Measurements from ENCODE around the gene TFEB.

Gene TFEB

DNA sequence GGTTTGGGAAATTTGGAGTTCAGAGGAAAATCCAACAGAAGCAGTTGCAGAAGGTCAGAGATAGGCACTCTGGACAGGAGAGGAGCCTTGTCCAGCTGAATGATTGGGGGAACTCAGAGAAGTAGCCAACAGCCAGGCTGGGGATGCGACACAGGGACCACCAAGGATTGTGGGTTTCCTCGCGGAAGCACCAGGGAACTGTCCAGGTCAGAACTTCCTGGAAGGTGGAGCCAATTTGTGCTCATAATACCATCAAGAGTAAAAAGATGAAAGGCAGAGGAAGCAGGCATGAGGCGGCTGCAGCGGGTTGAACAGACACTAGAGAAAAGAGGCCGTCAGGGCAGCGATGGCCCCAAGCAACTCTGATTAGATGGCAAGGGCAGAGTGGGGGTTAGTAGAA is 63.4 kb downstream of the TFEB start:
- Histone ChIP-seq H3K4me1 (ENCODE audit: insufficient read depth, low read length) (no peaks in the 10 kb centered on the region), H3K9ac (ENCODE audit: low read depth, low read length) (no peak overlapping the region), H3K27me3 (ENCODE audit: insufficient read depth, low read length) (peaks cover 14% of the 10 kb centered on the region), H3K36me3 (ENCODE audit: insufficient read depth, low read depth, low read length) (no peaks in the 10 kb centered on the region), H3K4me3 (ENCODE audit: low read length) (no peak overlapping the region), H3K27ac (ENCODE audit: low read length) (no peak overlapping the region), H3K9me3 (ENCODE audit: insufficient read depth, low read depth, low read length) (peaks cover 5% of the 10 kb centered on the region; the same call in 1 of the 2 replicates)

DNA sequence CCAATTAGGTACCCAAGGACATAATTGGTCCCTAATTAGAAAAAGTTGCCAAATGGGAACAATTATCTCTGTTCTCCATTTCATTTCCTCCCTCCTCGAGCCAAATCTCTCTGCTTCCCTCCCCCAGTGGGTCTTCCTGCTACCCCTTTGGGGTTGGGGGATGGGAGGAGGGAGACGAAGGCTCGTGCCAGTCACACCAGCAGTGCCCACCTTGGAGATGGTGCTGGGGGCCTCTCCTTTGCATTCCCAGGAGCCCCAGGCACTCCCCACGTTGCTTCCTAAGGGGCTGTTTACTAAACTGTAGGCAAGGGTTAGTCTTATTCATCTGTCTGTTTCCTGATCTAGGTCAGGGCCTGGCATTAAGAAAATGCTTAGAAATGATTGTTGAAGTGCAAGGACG is 64.0 kb downstream of the TFEB start:
- Histone ChIP-seq H3K4me3 (ENCODE audit: low read length) (no peak overlapping the region), H3K27ac (ENCODE audit: low read length) (no peak overlapping the region), H3K9ac (ENCODE audit: low read depth, low read length) (no peak overlapping the region), H3K27me3 (ENCODE audit: insufficient read depth, low read length) (peaks cover 10% of the 10 kb centered on the region; the same call in 1 of the 2 replicates), H3K36me3 (ENCODE audit: insufficient read depth, low read depth, low read length) (no peaks in the 10 kb centered on the region), H3K4me1 (ENCODE audit: insufficient read depth, low read length) (no peaks in the 10 kb centered on the region), H3K9me3 (ENCODE audit: insufficient read depth, low read depth, low read length) (peaks cover 5% of the 10 kb centered on the region; the same call in 1 of the 2 replicates)

- Histone ChIP-seq H3K27me3 (ENCODE audit: insufficient read depth, low read length) (peaks cover 10% of the 10 kb centered on the region; the same call in 1 of the 2 replicates), H3K4me1 (ENCODE audit: insufficient read depth, low read length) (no peaks in the 10 kb centered on the region), H3K36me3 (ENCODE audit: insufficient read depth, low read depth, low read length) (no peaks in the 10 kb centered on the region), H3K4me3 (ENCODE audit: low read length) (no peak overlapping the region), H3K27ac (ENCODE audit: low read length) (no peak overlapping the region), H3K9me3 (ENCODE audit: insufficient read depth, low read depth, low read length) (peaks cover 5% of the 10 kb centered on the region; the same call in 1 of the 2 replicates), H3K9ac (ENCODE audit: low read depth, low read length) (no peak overlapping the region)
Measured at GRCh38 chr6:41670703-41671360, 64.6 kb downstream of the TFEB start.

- Histone ChIP-seq H3K9me3 (ENCODE audit: insufficient read depth, low read depth, low read length) (peaks cover 5% of the 10 kb centered on the region; the same call in 1 of the 2 replicates), H3K9ac (ENCODE audit: low read depth, low read length) (no peak overlapping the region), H3K27me3 (ENCODE audit: insufficient read depth, low read length) (peaks cover 10% of the 10 kb centered on the region; the same call in 1 of the 2 replicates), H3K4me3 (ENCODE audit: low read length) (no peak overlapping the region), H3K36me3 (ENCODE audit: insufficient read depth, low read depth, low read length) (no peaks in the 10 kb centered on the region), H3K27ac (ENCODE audit: low read length) (no peak overlapping the region), H3K4me1 (ENCODE audit: insufficient read depth, low read length) (no peaks in the 10 kb centered on the region)
Measured at GRCh38 chr6:41668968-41669367, 66.4 kb downstream of the TFEB start.

- H3K9ac ChIP-seq (ENCODE audit: low read depth, low read length) = no peak overlapping the region
- no peaks in the 10 kb centered on the region for H3K36me3 ChIP-seq (ENCODE audit: insufficient read depth, low read depth, low read length)
- peaks cover 5% of the 10 kb centered on the region; the same call in 1 of the 2 replicates for H3K9me3 ChIP-seq (ENCODE audit: insufficient read depth, low read depth, low read length)
- H3K27ac ChIP-seq (ENCODE audit: low read length) = no peak overlapping the region
- peaks cover 8% of the 10 kb centered on the region; the same call in 1 of the 2 replicates for H3K27me3 ChIP-seq (ENCODE audit: insufficient read depth, low read length)
- no peak overlapping the region for H3K4me3 ChIP-seq (ENCODE audit: low read length)
- no peaks in the 10 kb centered on the region for H3K4me1 ChIP-seq (ENCODE audit: insufficient read depth, low read length)
Measured at GRCh38 chr6:41667195-41667594, 68.2 kb downstream of the TFEB start.

DNA sequence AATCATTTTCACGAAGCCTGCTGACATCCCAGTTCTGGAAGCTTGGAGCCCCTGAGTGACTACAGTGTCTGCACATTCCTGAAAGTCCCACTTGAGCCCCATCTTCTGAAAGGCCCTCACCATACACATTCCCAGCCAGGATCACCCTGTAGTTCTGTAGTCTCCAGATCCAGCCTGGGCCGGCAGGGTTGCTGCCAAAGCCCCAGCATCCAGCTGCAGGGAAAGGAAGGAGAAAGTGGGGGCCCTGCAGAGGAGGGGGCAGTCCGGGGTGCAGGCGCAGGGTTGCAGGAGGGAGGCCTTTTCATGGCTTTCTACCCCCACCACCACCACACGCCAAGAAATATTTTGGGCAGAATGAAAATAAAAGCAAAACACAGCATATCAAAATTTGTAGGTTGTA is 71.1 kb downstream of the TFEB start:
- Histone ChIP-seq H3K4me1 (ENCODE audit: insufficient read depth, low read length) (no peaks in the 10 kb centered on the region), H3K27ac (ENCODE audit: low read length) (no peak overlapping the region), H3K9me3 (ENCODE audit: insufficient read depth, low read depth, low read length) (peaks cover 4% of the 10 kb centered on the region; the same call in 1 of the 2 replicates), H3K27me3 (ENCODE audit: insufficient read depth, low read length) (no peaks in the 10 kb centered on the region; the same call in 1 of the 2 replicates), H3K36me3 (ENCODE audit: insufficient read depth, low read depth, low read length) (no peaks in the 10 kb centered on the region), H3K4me3 (ENCODE audit: low read length) (no peak overlapping the region), H3K9ac (ENCODE audit: low read depth, low read length) (no peak overlapping the region)

GRCh38 chr6:41663568-41663967 is 71.8 kb downstream of the TFEB start:
- Histone ChIP-seq H3K4me1 (ENCODE audit: insufficient read depth, low read length) (no peaks in the 10 kb centered on the region), H3K4me3 (ENCODE audit: low read length) (no peak overlapping the region), H3K27ac (ENCODE audit: low read length) (no peak overlapping the region), H3K9ac (ENCODE audit: low read depth, low read length) (no peak overlapping the region), H3K36me3 (ENCODE audit: insufficient read depth, low read depth, low read length) (no peaks in the 10 kb centered on the region), H3K9me3 (ENCODE audit: insufficient read depth, low read depth, low read length) (no peaks in the 10 kb centered on the region), H3K27me3 (ENCODE audit: insufficient read depth, low read length) (no peaks in the 10 kb centered on the region; the same call in 1 of the 2 replicates)

- Histone ChIP-seq H3K27me3 (ENCODE audit: insufficient read depth, low read length) (no peaks in the 10 kb centered on the region), H3K9ac (ENCODE audit: low read depth, low read length) (no peak overlapping the region), H3K36me3 (ENCODE audit: insufficient read depth, low read depth, low read length) (no peaks in the 10 kb centered on the region), H3K4me1 (ENCODE audit: insufficient read depth, low read length) (no peaks in the 10 kb centered on the region), H3K4me3 (ENCODE audit: low read length) (no peak overlapping the region), H3K27ac (ENCODE audit: low read length) (no peak overlapping the region), H3K9me3 (ENCODE audit: insufficient read depth, low read depth, low read length) (no peaks in the 10 kb centered on the region)
Measured at GRCh38 chr6:41659935-41660334, 75.5 kb downstream of the TFEB start.

DNA sequence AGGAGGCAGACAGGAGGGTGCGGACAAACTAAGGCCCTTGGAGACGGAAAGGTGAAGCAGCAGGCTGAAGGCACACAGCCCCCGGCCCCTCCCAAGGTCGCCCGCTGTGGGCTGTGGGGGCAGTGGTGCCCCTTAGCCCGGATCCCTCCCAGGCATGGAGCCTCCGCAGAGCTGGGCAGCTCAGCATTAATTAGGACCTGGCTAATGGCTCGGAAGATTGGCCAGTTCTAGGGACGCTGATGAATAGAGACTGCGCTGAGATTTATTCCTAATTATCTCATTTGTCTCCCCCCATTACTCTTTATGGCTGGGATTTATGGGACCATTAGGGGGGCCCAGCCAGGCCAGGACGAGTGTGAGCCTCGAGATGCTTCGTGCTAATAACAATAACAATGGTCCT is 76.8 kb downstream of the TFEB start:
- no peaks in the 10 kb centered on the region for H3K4me1 ChIP-seq (ENCODE audit: insufficient read depth, low read length)
- no peaks in the 10 kb centered on the region for H3K27me3 ChIP-seq (ENCODE audit: insufficient read depth, low read length)
- no peaks in the 10 kb centered on the region for H3K36me3 ChIP-seq (ENCODE audit: insufficient read depth, low read depth, low read length)
- H3K27ac ChIP-seq (ENCODE audit: low read length) = no peak overlapping the region
- H3K9ac ChIP-seq (ENCODE audit: low read depth, low read length) = no peak overlapping the region
- no peaks in the 10 kb centered on the region for H3K9me3 ChIP-seq (ENCODE audit: insufficient read depth, low read depth, low read length)
- no peak overlapping the region for H3K4me3 ChIP-seq (ENCODE audit: low read length)

DNA sequence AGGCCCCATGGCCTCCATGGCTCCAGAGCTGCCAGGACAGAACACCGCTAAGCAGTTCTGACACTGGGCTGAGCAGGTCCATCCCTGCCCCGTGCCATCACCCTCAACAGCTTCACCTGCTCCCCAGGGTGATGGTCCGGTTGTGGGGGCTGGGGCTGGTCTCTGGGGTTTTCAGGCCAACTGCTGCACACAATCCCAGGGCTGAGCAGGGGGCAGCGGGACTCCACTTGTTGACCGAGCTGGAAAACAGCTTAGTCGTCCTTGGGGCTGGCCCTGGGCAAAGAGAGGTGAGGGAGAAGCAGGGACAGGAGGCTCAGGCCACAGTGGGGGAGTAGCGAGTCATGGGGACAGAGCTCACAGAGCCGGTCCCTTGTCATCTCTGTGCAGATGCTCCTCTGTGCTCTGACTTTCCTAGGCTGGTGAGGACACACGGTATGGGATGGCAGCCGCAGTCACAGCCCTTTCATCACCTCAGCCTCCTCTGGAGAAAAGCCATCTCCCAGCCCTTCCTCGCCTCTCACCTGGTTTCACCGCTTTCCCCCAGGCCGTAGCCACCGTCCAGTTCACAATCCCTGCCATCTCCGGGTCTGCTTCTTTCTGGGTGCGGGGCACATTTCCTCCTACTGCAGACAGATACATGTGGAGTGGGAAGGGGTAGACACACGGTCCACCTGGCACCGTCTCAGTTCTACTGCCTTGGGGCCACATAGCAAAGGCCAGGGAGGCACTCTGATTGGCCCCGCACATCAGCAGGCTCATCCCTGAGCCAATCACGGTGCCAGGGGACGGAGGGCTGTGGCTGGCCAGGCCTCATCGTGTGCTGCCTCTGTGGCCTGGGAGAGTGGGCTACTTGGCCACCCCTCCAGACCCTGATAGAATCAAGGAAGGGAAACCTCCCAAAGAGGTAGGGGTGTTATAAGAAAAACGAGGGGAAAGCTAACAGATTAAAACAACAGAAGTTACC is 78.0 kb downstream of the TFEB start:
- no peak overlapping the region for H3K4me3 ChIP-seq (ENCODE audit: low read length)
- no peaks in the 10 kb centered on the region for H3K4me1 ChIP-seq (ENCODE audit: insufficient read depth, low read length)
- H3K9ac ChIP-seq (ENCODE audit: low read depth, low read length) = no peak overlapping the region
- no peaks in the 10 kb centered on the region for H3K36me3 ChIP-seq (ENCODE audit: insufficient read depth, low read depth, low read length)
- H3K27ac ChIP-seq (ENCODE audit: low read length) = no peak overlapping the region
- H3K9me3 ChIP-seq (ENCODE audit: insufficient read depth, low read depth, low read length) = no peaks in the 10 kb centered on the region
- no peaks in the 10 kb centered on the region for H3K27me3 ChIP-seq (ENCODE audit: insufficient read depth, low read length)

DNA sequence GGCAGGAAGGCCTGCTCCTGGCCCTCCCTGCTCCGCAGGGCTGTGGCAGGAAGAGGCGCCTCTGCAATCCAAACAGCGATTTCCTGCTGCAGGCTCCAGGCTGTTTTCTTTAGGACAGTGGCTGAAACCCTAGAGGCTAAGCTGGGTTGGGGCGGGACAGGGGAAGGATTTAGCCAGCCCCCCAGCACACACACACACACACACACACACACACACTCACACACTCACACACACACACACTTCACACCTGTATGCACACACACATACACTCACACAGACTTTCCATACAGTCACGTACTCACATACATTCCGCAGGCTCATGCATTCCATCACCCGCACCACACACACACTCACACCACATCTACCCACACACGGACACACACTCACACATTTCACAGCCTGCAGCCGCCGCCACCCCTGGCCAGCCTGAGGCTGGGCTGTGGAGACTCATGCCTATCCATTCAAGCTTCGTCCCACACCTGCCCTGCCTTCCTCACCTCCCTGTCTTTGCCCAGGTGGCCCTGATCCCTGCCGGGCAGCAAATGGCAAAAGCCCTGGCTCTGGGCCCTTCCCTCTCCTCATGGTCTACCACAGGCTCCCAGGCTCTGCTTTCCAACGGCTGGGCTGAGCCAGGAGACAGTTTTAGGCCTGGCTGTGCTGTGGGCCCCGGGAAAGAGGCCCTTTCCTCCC is 79.3 kb downstream of the TFEB start:
- Histone ChIP-seq H3K36me3 (ENCODE audit: insufficient read depth, low read depth, low read length) (0 out of 2 replicates have a peak, but pooled peaks cover 4% of the 10 kb centered on the region), H3K27me3 (ENCODE audit: insufficient read depth, low read length) (no peaks in the 10 kb centered on the region), H3K4me1 (ENCODE audit: insufficient read depth, low read length) (no peaks in the 10 kb centered on the region), H3K27ac (ENCODE audit: low read length) (no peak overlapping the region), H3K9ac (ENCODE audit: low read depth, low read length) (no peak overlapping the region), H3K4me3 (ENCODE audit: low read length) (no peak overlapping the region), H3K9me3 (ENCODE audit: insufficient read depth, low read depth, low read length) (no peaks in the 10 kb centered on the region)

Measured in iPS-20b (cell line).